ENCODE data around the gene DTHD1. TPM values are rescaled to one million over a fixed set of nuclear protein-coding genes. Genes with fewer than 3 reads are reported as not detected.

DTHD1 gene
- total and polyA plus RNA-seq, 2 of the 8 experiments (the other 6 are each of a cell fraction or from before 2014, with no cell fraction given), result not detected

GRCh38 chr4:36286481-36286871, 5.1 kb downstream of the DTHD1 start:
- Histone ChIP-seq H3K27me3 (replicated peaks in 1 of 4; ENCODE audit: control insufficient read depth in 3 of 4, extremely low read depth in 1 of 4, insufficient read depth in 3 of 4, low read length in 3 of 4) (no peaks in the 10 kb centered on the region), H3K36me3 (ENCODE audit: control insufficient read depth in 2 of 4, insufficient read depth in 4 of 4, low read length in 3 of 4) (no peaks in the 10 kb centered on the region), H3K4me3 (ENCODE audit: extremely low read depth in 1 of 4, insufficient read depth in 2 of 4, low read depth in 3 of 4, low read length in 4 of 4) (no peak overlapping the region), H4K20me1 (replicated peaks in 1 of 2; ENCODE audit: control insufficient read depth in 1 of 2, insufficient read depth in 2 of 2, low read length in 2 of 2) (no peaks in the 10 kb centered on the region), H3K18ac (ENCODE audit: extremely low read depth, low read length) (no peak overlapping the region), H2BK15ac (ENCODE audit: low read length) (no peak overlapping the region), H3K9ac (replicated peaks in 1 of 4; ENCODE audit: extremely low read depth in 1 of 4, low read depth in 3 of 4, low read length in 3 of 4) (no peak overlapping the region), H2BK12ac (ENCODE audit: low read depth, low read length) (no peak overlapping the region), H3K4me2 (ENCODE audit: insufficient read depth in 1 of 2, low read depth in 2 of 2, low read length in 2 of 2) (no peak overlapping the region), H2BK120ac (replicated peaks; ENCODE audit: low read depth, low read length) (no peak overlapping the region), H2BK5ac (ENCODE audit: low read depth, low read length) (no peak overlapping the region), H4K91ac (replicated peaks; ENCODE audit: insufficient read length, low read length) (no peak overlapping the region), H3K56ac (replicated peaks; ENCODE audit: insufficient read length, low read depth, low read length) (no peak overlapping the region), H3K4me1 (replicated peaks in 1 of 4; ENCODE audit: control insufficient read depth in 3 of 4, insufficient read depth in 4 of 4, low read length in 3 of 4) (no peaks in the 10 kb centered on the region), H3K14ac (ENCODE audit: insufficient read length) (no peak overlapping the region), H3K23me2 (ENCODE audit: low read depth, low read length) (no peaks in the 10 kb centered on the region), H2AFZ (ENCODE audit: low read length) (no peak overlapping the region), H3K79me1 (ENCODE audit: low read depth, low read length) (no peaks in the 10 kb centered on the region), H3K9me3 (ENCODE audit: insufficient read depth in 2 of 2, low read depth in 1 of 2, low read length in 1 of 2) (no peaks in the 10 kb centered on the region), H4K8ac (ENCODE audit: extremely low read depth, insufficient read depth, low read length) (no peak overlapping the region), H3K23ac (ENCODE audit: insufficient read length) (no peak overlapping the region), H3K27ac (ENCODE audit: low read depth, low read length) (no peak overlapping the region), H3K79me2 (ENCODE audit: control insufficient read depth in 1 of 2, insufficient read depth in 2 of 2, low read length in 2 of 2) (no peaks in the 10 kb centered on the region), H3K4ac (replicated peaks; ENCODE audit: insufficient read length, low read depth, low read length) (no peak overlapping the region), H2AK5ac (ENCODE audit: low read depth, low read length) (no peak overlapping the region), H2BK20ac (ENCODE audit: low read length) (no peak overlapping the region), H4K5ac (ENCODE audit: insufficient read length, low read depth, low read length) (no peak overlapping the region)
- 87% methylated on average over 4 of the region's 4 CpGs; no CpG with 5 or more reads in 1 of the 2 experiments for WGBS, 2 experiments (ENCODE audit: extremely low coverage in 1 of 2, insufficient coverage in 1 of 2, insufficient read length in 1 of 2, insufficient replicate concordance in 2 of 2, low coverage in 1 of 2, low lambda C conversion rate in 2 of 2, missing lambda C conversion rate in 1 of 2)
- POLR2A ChIA-PET (ENCODE audit: partially characterized antibody), result no interaction called here
- FAIRE-seq (no peak), DNase-seq (ENCODE audit: low read depth in 1 of 2, low spot score in 2 of 2) (no peak)
- CTCF ChIA-PET (ENCODE audit: partially characterized antibody), result interaction anchor here (1.3 kb wide), 1 partner anchor 113 kb away, joined by 3 read pairs; no protein-coding TSS in a partner anchor
- TF ChIP-seq CHD2 (IDR thresholded peaks at IDR 0.05; ENCODE audit: low read length) (no peak), TBP (IDR thresholded peaks at IDR 0.05; ENCODE audit: low read depth, low read length) (no peak)
